Neural progenitor cell (in vitro differentiated cells): ENCODE data around the gene INTS1. TPM values are rescaled to one million over a fixed set of nuclear protein-coding genes. Genes with fewer than 3 reads are reported as not detected.

ENCODE experiments used
- DNase-seq: peaks from one replicate; pipeline ENCODE4 v3.0.0-alpha.2; 2016; ENCODE audit warnings: low spot score
- H2AFZ ChIP-seq: fragments of 200-600 bp; sonication (generic); replicated peaks from 2 replicates; pipeline ENCODE4 v1.6.1; 2016; ENCODE audit warnings: antibody characterized with exemption
- H3F3A ChIP-seq: fragments of 200-600 bp; sonication (generic); 2 replicates; pipeline ENCODE4 v1.6.1; 2016; ENCODE audit warnings: antibody characterized with exemption, low read depth
- H3K27ac ChIP-seq: fragments of 200-600 bp; sonication (generic); 2 replicates; pipeline ENCODE4 v1.5.1; 2016; ENCODE audit warnings: mild to moderate bottlenecking
- H3K27me3 ChIP-seq: fragments of 200-600 bp; sonication (generic); 2 replicates; pipeline ENCODE4 v1.6.1; 2016; ENCODE audit warnings: mild to moderate bottlenecking, moderate library complexity
- H3K36me3 ChIP-seq: fragments of 200-600 bp; sonication (generic); 2 replicates; pipeline ENCODE4 v1.5.1; 2016
- H3K4me1 ChIP-seq: fragments of 200-600 bp; sonication (generic); 2 replicates; pipeline ENCODE4 v1.6.1; 2016; ENCODE audit warnings: mixed run types
- H3K4me2 ChIP-seq: fragments of 200-600 bp; sonication (generic); 2 replicates; pipeline ENCODE4 v1.6.1; 2016
- H3K4me3 ChIP-seq: fragments of 200-600 bp; sonication (generic); 2 replicates; pipeline ENCODE4 v1.5.1; 2016
- H3K79me2 ChIP-seq: fragments of 200-600 bp; sonication (generic); 2 replicates; pipeline ENCODE4 v1.6.1; 2016; ENCODE audit warnings: low read depth
- H3K9ac ChIP-seq: fragments of 200-600 bp; sonication (generic); 2 replicates; pipeline ENCODE4 v1.6.1; 2016
- H3K9me3 ChIP-seq: fragments of 200-600 bp; sonication (generic); 2 replicates; pipeline ENCODE4 v1.5.1; 2016; ENCODE audit warnings: low read depth
- H4K20me1 ChIP-seq: fragments of 200-600 bp; sonication (generic); 2 replicates; pipeline ENCODE4 v1.6.1; 2016; ENCODE audit warnings: low read depth
- H3K27ac Mint-ChIP-seq: 3 replicates; pipeline ENCODE4 v1.8.0; 2021; ENCODE audit warnings: mixed read lengths
- H3K27me3 Mint-ChIP-seq: 2 replicates; pipeline ENCODE4 v1.8.0; 2022; ENCODE audit warnings: low read depth, mild to moderate bottlenecking, inconsistent platforms, moderate library complexity, mixed read lengths; ENCODE audit not compliant: insufficient read depth
- H3K36me3 Mint-ChIP-seq: 3 replicates; pipeline ENCODE4 v1.8.0; 2021; ENCODE audit warnings: mixed read lengths
- H3K4me1 Mint-ChIP-seq: 3 replicates; pipeline ENCODE4 v1.8.0; 2021; ENCODE audit warnings: mixed read lengths
- H3K4me3 Mint-ChIP-seq: 3 replicates; pipeline ENCODE4 v1.8.0; 2021; ENCODE audit warnings: mild to moderate bottlenecking, moderate library complexity, mixed read lengths
- H3K9me3 Mint-ChIP-seq: 3 replicates; pipeline ENCODE4 v1.8.0; 2020; ENCODE audit warnings: mixed read lengths
- EZH2 ChIP-seq: fragments of 200-600 bp; sonication (generic); IDR thresholded peaks from 2 replicates; pipeline ENCODE4 v1.6.1; 2017; ENCODE audit warnings: antibody characterized with exemption, mild to moderate bottlenecking, moderate library complexity
- EZH2phosphoT487 ChIP-seq: fragments of 200-600 bp; sonication (generic); IDR thresholded peaks from 2 replicates; pipeline ENCODE4 v1.6.1; 2017; ENCODE audit warnings: antibody characterized with exemption
- total RNA-seq: library from RNA; depleted of rRNA; stranded (reverse); fragments of >200 nt; gene quantifications from 2 replicates; pipeline ENCODE4 v1.2.3, GENCODE V29; 2015; ENCODE audit warnings: low replicate concordance
- TF ChIP-seq, protein P1 (sequence below): fragments of 200-600 bp; sonication (generic); IDR thresholded peaks from 2 replicates; pipeline ENCODE4 v1.5.1; 2017; ENCODE audit warnings: antibody characterized with exemption, mild to moderate bottlenecking

The INTS1 gene
- total RNA-seq, 1 donor from 2014 or later = 16.5 TPM

DNA sequence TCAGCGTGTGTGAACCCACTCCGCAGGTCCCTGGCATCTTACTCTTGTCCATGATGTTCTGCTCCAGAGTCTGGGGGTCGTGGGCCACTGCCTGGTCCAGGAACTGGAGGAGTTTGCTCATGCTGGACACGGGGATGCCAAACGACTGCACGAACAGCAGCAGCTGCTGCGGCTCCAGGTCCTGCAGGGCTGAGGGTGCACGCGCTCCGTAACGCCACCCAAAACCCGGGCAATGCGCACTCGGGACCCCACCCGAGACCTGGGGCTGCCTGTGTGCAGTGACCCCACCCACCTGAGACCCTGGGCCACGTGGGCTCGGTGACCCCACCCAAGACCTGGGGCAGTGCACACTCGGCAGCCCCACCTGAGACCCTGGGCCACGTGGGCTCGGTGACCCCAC lies 22.9 kb downstream of the INTS1 start:
- no peaks in the 10 kb centered on the region for H3K4me1 Mint-ChIP-seq
- H3K79me2 ChIP-seq = no peaks in the 10 kb centered on the region
- no peaks in the 10 kb centered on the region for H3K4me1 ChIP-seq
- no peak overlapping the region for H3K4me2 ChIP-seq
- H3K4me3 Mint-ChIP-seq = no peak overlapping the region
- H3K9me3 ChIP-seq = no peaks in the 10 kb centered on the region
- TF ChIP-seq, protein P1, sequence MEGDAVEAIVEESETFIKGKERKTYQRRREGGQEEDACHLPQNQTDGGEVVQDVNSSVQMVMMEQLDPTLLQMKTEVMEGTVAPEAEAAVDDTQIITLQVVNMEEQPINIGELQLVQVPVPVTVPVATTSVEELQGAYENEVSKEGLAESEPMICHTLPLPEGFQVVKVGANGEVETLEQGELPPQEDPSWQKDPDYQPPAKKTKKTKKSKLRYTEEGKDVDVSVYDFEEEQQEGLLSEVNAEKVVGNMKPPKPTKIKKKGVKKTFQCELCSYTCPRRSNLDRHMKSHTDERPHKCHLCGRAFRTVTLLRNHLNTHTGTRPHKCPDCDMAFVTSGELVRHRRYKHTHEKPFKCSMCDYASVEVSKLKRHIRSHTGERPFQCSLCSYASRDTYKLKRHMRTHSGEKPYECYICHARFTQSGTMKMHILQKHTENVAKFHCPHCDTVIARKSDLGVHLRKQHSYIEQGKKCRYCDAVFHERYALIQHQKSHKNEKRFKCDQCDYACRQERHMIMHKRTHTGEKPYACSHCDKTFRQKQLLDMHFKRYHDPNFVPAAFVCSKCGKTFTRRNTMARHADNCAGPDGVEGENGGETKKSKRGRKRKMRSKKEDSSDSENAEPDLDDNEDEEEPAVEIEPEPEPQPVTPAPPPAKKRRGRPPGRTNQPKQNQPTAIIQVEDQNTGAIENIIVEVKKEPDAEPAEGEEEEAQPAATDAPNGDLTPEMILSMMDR = no peak
- TF ChIP-seq EZH2 (no peak), EZH2phosphoT487 (no peak)
- H3K36me3 ChIP-seq = no peaks in the 10 kb centered on the region
- H4K20me1 ChIP-seq = no peaks in the 10 kb centered on the region
- no peaks in the 10 kb centered on the region for H3K27me3 Mint-ChIP-seq
- H2AFZ ChIP-seq = no peak overlapping the region
- no peak for DNase-seq
- H3K27ac ChIP-seq = no peak overlapping the region
- H3K27ac Mint-ChIP-seq = no peak overlapping the region
- peaks cover 3% of the 10 kb centered on the region for H3K36me3 Mint-ChIP-seq
- no peak overlapping the region for H3K4me3 ChIP-seq
- H3K9ac ChIP-seq = no peak overlapping the region
- no peaks in the 10 kb centered on the region for H3K9me3 Mint-ChIP-seq
- no peaks in the 10 kb centered on the region for H3F3A ChIP-seq
- no peaks in the 10 kb centered on the region for H3K27me3 ChIP-seq

DNA sequence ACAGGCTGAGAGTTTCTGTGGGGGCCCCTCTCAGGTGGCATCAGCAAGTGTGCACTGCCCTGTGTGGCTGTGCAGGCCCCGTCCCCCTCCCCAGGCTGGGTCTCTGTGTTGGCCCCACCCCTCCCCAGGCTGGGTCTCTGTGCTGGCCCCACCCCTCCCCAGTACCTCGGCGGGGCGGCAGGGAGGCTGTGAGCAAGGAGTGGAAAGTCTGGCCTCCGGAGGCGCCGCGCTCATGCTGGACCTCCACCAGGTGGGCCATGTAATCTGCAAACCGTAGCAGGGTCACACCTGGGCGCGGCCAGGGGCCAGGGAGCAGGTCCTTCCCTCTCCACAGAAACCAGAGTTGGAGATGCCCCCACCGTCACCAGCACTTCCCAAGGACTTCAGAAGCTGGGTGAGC lies 23.5 kb downstream of the INTS1 start:
- no peaks in the 10 kb centered on the region for H3K27me3 ChIP-seq
- no peak overlapping the region for H3K4me2 ChIP-seq
- Mint-ChIP-seq H3K9me3 (no peaks in the 10 kb centered on the region), H3K4me3 (no peak overlapping the region), H3K27me3 (no peaks in the 10 kb centered on the region), H3K36me3 (peaks cover under 1% of the 10 kb centered on the region), H3K4me1 (no peaks in the 10 kb centered on the region), H3K27ac (no peak overlapping the region)
- H3K4me3 ChIP-seq = no peak overlapping the region
- DNase-seq = no peak
- TF ChIP-seq, protein P1 = no peak
- TF ChIP-seq EZH2 (no peak), EZH2phosphoT487 (no peak)
- H3K36me3 ChIP-seq = no peaks in the 10 kb centered on the region
- no peak overlapping the region for H2AFZ ChIP-seq
- H3K9ac ChIP-seq = no peak overlapping the region
- H3K27ac ChIP-seq = no peak overlapping the region
- no peaks in the 10 kb centered on the region for H3F3A ChIP-seq
- H3K4me1 ChIP-seq = no peaks in the 10 kb centered on the region
- H4K20me1 ChIP-seq = no peaks in the 10 kb centered on the region
- no peaks in the 10 kb centered on the region for H3K9me3 ChIP-seq
- no peaks in the 10 kb centered on the region for H3K79me2 ChIP-seq

DNA sequence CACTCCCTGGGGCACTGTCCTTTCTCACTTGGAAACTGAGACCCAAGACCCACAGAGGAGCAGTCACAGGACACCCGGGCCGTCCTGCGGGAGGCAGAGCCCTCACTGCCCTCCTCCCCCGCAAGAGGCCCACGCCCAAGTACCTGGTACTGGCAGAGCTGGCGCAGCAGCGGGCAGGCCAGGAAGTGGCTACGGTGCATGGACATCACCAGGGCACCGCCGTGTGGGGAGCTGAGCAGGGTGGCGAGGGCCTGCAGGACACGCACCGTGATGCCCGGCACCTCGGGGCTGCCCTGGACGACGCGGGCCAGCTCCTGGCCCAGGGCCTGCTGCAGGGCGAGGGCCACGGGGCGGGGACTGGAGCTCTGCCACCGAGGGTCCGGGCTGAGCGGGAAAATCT lies 24.9 kb downstream of the INTS1 start:
- H3F3A ChIP-seq = no peaks in the 10 kb centered on the region
- no peak overlapping the region for H3K4me2 ChIP-seq
- H3K4me1 ChIP-seq = no peaks in the 10 kb centered on the region
- no peak overlapping the region for H3K27ac Mint-ChIP-seq
- no peak overlapping the region for H3K4me3 ChIP-seq
- H3K4me1 Mint-ChIP-seq = no peaks in the 10 kb centered on the region
- TF ChIP-seq, protein P1 = no peak
- TF ChIP-seq EZH2 (no peak), EZH2phosphoT487 (no peak)
- DNase-seq = no peak
- no peak overlapping the region for H3K9ac ChIP-seq
- no peak overlapping the region for H3K4me3 Mint-ChIP-seq
- H4K20me1 ChIP-seq = peaks cover 4% of the 10 kb centered on the region
- H3K27me3 ChIP-seq = no peaks in the 10 kb centered on the region
- no peaks in the 10 kb centered on the region for H3K9me3 ChIP-seq
- peaks cover 3% of the 10 kb centered on the region for H3K36me3 Mint-ChIP-seq
- no peak overlapping the region for H2AFZ ChIP-seq
- no peak overlapping the region for H3K27ac ChIP-seq
- H3K36me3 ChIP-seq = no peaks in the 10 kb centered on the region
- H3K9me3 Mint-ChIP-seq = no peaks in the 10 kb centered on the region
- H3K27me3 Mint-ChIP-seq = peaks cover 2% of the 10 kb centered on the region
- H3K79me2 ChIP-seq = no peaks in the 10 kb centered on the region

DNA sequence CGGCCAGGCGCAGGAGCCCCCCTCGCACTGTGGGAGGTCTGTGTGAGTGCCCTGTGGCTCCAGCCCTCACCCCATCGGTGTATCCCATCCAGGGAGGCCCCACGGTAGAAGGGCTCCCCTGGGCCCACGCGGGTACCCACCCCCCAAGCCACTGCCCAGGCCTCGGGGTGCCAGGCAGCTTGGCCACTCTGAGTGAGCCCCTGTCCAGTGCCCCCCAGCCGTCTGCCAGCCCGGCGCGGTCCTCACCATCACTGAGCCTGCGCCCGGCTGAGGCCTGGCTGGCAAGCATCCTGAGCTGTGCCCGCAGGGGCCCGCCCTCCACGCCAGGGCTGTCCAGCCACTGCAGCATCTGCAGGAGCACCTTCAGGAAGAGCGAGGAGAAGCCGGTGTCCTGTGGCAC lies 25.7 kb downstream of the INTS1 start:
- DNase-seq = no peak
- Histone ChIP-seq H3K4me2 (no peak overlapping the region), H3K79me2 (no peaks in the 10 kb centered on the region), H2AFZ (no peak overlapping the region), H3F3A (no peaks in the 10 kb centered on the region), H3K27ac (no peak overlapping the region), H3K9ac (no peak overlapping the region), H3K4me3 (no peak overlapping the region), H3K36me3 (no peaks in the 10 kb centered on the region), H3K27me3 (no peaks in the 10 kb centered on the region), H3K9me3 (no peaks in the 10 kb centered on the region), H4K20me1 (peaks cover 5% of the 10 kb centered on the region), H3K4me1 (no peaks in the 10 kb centered on the region)
- peaks cover 3% of the 10 kb centered on the region for H3K36me3 Mint-ChIP-seq
- TF ChIP-seq EZH2 = no peak
- no peak for TF ChIP-seq EZH2phosphoT487
- H3K27me3 Mint-ChIP-seq = peaks cover 2% of the 10 kb centered on the region
- H3K4me3 Mint-ChIP-seq = no peak overlapping the region
- H3K9me3 Mint-ChIP-seq = no peaks in the 10 kb centered on the region
- no peak overlapping the region for H3K27ac Mint-ChIP-seq
- H3K4me1 Mint-ChIP-seq = no peaks in the 10 kb centered on the region
